Limb (tissue), 2 donors: ENCODE data around the gene SUSD2.
A peak's percentile ranks its signal among the peaks of the same experiment; 100 is the strongest.
"Not testable (repeated sequence)": the region's sequence is repeated elsewhere in the genome, so short reads cannot be mapped to it uniquely, and the experiment has no call there.

Experiments
- DNase-seq, 2 donors: peaks; one replicate each; pipeline ENCODE4 v3.0.0-alpha.2; 2016; ENCODE audit errors: extremely low spot score in 2 of 2

The SUSD2 gene

GRCh38 chr22:24213111-24213510 lies 31.8 kb downstream of the SUSD2 start:
- DNase-seq = not testable (repeated sequence)

DNA sequence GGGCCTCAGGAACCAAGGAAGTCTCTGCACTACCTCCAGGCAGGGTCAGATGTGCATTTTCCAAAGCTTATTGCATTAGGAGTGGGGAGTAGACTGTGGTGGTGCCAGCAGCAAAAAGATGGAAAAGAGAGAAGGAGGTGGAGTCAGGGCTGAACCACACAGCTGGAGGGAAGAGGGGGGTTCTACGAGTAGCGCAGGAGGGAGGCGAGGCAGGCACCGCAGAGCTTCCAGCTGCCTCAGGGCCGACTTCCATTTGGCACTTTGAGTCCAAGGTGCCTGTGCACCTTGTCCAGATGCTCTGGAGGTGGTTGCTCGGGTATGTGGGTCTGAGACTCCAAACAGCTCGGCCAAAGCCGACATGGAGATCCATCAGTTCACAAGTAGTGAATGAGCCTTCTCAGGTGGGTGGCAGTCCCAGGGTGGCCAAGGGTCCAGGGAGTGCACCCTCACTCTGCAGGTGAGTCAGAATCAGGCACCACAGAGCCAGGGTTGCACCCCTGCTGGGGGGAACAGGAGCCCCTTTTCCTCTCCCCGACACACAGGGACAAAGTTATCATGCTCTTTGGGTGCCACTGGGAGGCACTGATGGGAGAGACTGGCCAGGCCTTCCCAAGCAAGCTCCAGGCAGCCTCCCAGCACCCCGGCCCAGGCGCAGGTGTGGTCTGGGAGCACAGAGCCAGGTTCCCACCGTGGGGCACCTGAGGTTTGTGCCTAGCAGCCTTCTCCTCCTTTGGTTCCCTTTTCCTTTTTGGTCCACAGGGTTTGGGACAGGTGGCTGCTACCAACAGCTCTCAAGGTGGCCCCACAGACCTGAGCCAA lies 33.4 kb downstream of the SUSD2 start:
- DNase-seq = no peak

DNA sequence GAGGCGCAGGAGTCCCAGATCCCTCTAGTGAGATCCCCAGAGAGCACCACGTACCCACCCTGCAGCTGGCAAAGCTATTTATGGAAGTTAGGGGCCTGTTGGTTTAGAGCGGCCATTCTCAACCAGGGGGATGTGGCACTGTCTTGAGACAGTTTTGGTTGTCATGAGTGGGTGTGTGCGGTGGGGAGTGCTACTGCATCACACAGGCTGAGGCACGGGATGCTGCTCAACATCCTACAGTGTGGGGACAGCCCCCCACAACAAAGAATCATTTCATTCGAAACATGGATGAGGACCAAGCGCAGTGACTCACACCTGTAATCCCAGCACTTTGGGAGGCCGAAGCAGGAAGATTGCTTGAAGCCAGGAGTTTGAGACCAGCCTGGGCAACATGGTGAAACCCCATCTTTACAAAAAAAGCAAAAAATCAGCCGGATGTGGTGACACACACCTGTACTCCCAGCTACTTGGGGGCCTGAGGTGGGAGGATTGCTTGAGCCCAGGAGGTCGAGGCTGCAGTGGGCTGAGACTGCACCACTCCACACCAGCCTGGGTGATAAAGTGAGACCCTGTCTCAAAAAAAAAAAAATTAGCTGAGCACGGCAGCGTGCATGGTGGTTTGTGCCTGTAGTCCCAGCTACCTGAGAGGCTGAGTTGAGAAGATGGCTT lies 35.4 kb downstream of the SUSD2 start:
- no peak for DNase-seq

DNA sequence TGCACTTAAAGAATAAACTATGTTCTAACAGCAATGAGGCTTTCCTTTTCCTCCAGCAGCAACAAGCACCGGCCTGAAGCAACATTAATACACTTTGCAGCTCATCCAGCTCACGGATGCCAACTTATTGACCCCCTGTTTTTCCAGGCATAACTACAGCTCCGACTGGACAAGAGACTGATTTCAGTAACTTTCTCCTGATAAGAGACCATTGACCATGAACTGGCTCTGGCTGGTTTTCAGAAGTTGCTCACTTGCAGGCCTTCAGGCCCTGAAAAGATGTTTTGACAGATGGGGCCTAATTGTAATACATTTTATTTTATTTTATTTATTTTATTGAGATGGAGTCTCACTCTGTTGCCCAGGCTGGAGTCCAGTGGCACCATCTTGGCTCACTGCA lies 36.1 kb downstream of the SUSD2 start:
- no peak for DNase-seq

DNA sequence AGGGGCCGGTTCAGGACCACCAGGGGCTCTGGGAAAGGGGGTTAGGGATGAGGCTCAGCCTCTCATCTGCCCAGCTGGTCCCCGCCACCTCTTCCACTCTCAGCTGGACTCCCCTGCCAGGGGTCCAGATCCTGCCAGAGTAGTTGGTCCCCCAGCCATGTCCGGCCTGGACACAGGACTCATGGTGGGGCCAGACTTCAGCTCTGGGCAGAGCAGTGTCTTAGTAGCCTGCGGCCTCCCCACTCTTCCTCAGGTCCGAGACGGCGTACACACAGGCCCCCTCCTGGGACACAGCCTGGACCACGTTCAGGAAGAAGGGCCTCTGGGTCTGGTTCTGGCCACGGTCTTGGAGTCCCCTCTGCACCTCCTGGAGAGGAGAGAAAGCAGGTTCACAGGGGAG lies 38.5 kb downstream of the SUSD2 start:
- DNase-seq = no peak

- DNase-seq = no peak
Observed at GRCh38 chr22:24224468-24224867, 43.2 kb downstream of the SUSD2 start.

GRCh38 chr22:24225044-24225601 lies 43.8 kb downstream of the SUSD2 start:
- no peak for DNase-seq

- DNase-seq = no peak
Observed at GRCh38 chr22:24225951-24226350, 44.7 kb downstream of the SUSD2 start.

DNA sequence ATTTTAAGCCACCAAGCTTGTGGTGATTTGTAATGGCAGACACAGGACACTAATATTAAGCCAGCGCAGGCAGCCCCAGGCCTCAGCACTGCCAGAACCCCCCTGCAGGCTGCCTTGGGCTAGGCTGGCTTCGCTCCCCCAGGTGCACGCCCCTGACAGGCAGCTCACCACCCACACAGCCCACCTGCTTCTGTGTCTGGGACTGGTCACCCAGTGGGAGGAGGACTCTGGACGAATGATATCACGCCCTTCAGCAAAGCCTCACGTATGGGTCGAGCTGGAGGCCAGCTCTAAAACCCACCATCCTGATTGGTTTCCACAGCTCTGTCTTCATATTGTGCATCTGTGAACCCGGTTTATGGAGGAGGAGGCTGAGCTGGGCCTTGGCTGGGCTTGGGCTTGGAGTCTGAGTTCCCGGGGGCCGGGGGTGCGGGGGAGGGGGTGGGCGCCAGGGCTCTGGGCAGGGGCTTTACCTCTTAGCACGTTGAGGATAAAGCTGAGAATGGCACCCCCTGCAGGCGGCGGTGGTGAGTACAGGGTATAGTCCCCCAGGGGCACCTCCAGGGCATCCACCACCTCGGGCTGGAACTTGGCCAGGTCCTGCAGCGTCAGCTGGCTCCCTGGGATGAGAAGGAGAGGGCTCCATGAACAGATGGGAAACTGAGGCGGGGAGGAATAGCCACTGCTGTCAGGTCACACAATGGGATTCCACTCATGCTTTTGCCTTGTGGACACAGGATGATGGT lies 49.8 kb downstream of the SUSD2 start:
- DNase-seq = peak in 1 of 2 donors; percentile 40

DNA sequence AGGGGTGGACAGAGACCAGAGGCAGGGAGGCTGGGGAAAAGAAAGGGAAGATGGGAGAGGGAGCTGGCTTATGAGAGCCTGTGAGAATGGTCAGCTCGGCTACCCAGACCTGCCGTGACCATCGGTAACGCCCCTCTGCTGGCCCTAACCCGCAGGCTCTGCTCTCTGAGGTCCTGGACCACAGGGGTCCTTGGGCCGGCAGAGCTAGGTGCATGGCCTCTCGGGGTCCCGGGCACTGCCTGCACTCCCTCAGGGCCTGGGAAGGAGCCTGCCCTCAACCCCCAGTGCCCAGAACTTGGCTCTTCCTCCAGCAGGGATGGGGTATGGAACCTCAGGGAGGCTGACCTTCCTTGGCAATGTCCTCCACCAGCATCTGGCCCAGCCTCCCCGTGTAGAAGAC lies 50.4 kb downstream of the SUSD2 start:
- DNase-seq = no peak

GRCh38 chr22:24232124-24232523 lies 50.8 kb downstream of the SUSD2 start:
- no peak for DNase-seq

DNA sequence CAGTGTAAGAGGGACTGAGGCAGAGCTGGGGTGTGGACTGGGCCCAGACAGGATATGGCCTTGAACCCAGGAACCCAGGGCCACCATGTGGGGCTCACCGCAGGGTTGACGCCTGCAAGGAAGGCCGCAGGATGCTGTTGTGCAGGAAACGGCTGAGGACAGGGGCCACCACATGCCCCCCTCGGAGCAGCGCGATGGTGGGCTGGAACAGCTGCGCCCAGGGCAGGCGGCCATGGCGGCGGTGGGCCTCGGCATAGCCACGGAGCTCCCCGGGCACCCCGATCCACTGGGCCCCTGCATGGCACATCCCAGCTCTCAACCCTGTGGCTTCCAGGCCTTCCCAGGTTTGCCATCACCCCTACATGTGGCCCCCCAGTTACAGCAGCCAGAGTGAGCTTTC lies 51.4 kb downstream of the SUSD2 start:
- DNase-seq = no peak

GRCh38 chr22:24233235-24233634 lies 51.9 kb downstream of the SUSD2 start:
- DNase-seq = no peak

- no peak for DNase-seq
Observed at GRCh38 chr22:24233816-24234215, 52.5 kb downstream of the SUSD2 start.

DNA sequence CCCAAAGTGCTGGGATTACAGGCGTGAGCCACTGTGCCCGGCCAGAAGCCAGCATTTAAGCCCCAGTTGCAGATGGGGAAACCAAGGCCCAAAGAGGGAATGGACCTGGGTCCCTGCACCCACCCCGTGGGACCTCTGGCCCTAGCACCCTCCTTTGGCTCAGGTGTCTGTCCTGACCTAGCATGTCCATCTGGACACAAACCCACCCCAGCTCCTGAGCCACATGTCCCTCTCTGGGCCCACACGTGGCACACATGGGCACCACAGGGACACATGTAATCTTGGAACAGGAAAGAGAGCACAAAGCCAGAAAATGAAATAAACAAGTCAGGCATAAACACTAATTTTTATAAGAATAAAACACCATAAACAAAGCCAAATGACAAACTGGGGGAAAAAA lies 54.0 kb downstream of the SUSD2 start:
- no peak for DNase-seq

DNA sequence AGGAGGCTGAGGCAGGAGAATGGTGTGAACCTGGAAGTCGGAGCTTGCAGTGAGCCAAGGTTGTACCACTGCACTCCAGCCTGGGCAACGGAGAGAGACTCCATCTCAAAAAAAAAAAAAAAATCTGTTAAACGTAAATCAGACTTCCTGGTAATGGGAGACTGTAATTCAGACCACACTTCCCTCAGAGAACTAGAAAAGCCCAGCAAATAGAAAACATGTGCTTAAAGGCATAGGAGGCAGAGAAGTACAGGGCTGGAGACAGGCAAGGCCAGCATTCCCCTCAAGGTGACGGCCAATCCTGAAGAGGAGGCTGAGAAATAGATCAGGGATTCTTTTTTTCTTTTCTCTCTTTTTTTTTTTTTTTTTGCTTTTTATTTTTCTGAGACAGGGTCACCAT lies 55.4 kb downstream of the SUSD2 start:
- DNase-seq = no peak

- DNase-seq = not testable (repeated sequence)
Observed at GRCh38 chr22:24238101-24238694, 56.9 kb downstream of the SUSD2 start.
